HCT116 (cell line): Measurements from ENCODE around the gene ENKD1. TPM values are rescaled to one million over a fixed set of nuclear protein-coding genes. Genes with fewer than 3 reads are reported as not detected.

Experiments
- ATAC-seq: fragments of 200-7000 bp; cut with Tn5 transposase; 2 replicates; pipeline ENCODE4 v1.9.1; 2020; ENCODE audit warnings: mild to moderate bottlenecking, moderate library complexity
- BruUV-seq: library from RNA; stranded (reverse); fragments of 400-500 nt; replicated peaks from 2 replicates; lab custom pipeline; 2021; lab: Mats Ljungman, UMichigan
- CTCF ChIA-PET: fragments of 300-600 bp; sonication (Branson Sonifier 250); formaldehyde crosslinking; loops from one replicate; lab custom pipeline; 2021; ENCODE audit warnings: antibody characterized with exemption; lab: Charles Lee
- POLR2A ChIA-PET: fragments of 300-600, 350-600 bp; sonication (Branson Sonifier 250); formaldehyde crosslinking; loops from one replicate; lab custom pipeline; 2021; ENCODE audit warnings: antibody characterized with exemption; lab: Charles Lee
- RAD21 ChIA-PET, 2 experiments: fragments of 300-600 bp; sonication (Branson Sonifier 250); formaldehyde crosslinking; loops; one replicate each; lab custom pipeline; 2023; ENCODE audit warnings: low total read pairs in 2 of 2; ENCODE audit not compliant: uncharacterized antibody in 2 of 2, unreplicated experiment in 2 of 2, low non-redundant PET in 1 of 2; lab: Charles Lee
- DNase-seq: peaks from one replicate; pipeline ENCODE4 v3.0.0-alpha.2; 2010; ENCODE audit warnings: low read depth, low spot score
- H2AFZ ChIP-seq: fragments of 200-600 bp; shearing (Covaris generic), sonication (generic); 2 replicates; pipeline ENCODE4 v1.6.1; 2017; ENCODE audit warnings: low read depth, mixed run types, mixed read lengths, antibody characterized with exemption, low read length; ENCODE audit not compliant: poor library complexity, severe bottlenecking
- H3K27ac ChIP-seq: 2 replicates; pipeline ENCODE4 v1.5.1; 2012; ENCODE audit warnings: low read depth, low read length
- H3K27me3 ChIP-seq: fragments of 200-600 bp; sonication (generic); 2 replicates; pipeline ENCODE4 v1.6.1; 2016; ENCODE audit warnings: mixed run types, low read length, mixed read lengths; ENCODE audit not compliant: insufficient read depth
- H3K36me3 ChIP-seq, 2 experiments: fragments of 200-500 bp in 1 of 2; fragments of 200-600 bp in 1 of 2; sonication (Bioruptor generic) in 1 of 2; sonication (generic) in 1 of 2; 2 replicates each; pipeline versions ENCODE4 v1.5.1 to v1.6.1; 2014 to 2016; ENCODE audit warnings: low read length in 2 of 2, inconsistent platforms in 1 of 2, mixed read lengths in 1 of 2, mixed run types in 1 of 2; ENCODE audit not compliant: insufficient read depth in 2 of 2, control insufficient read depth in 1 of 2
- H3K4me1 ChIP-seq, 2 experiments: fragments of 200-600 bp in 1 of 2; sonication (generic) in 1 of 2; 2 replicates each; pipeline versions ENCODE4 v1.5.1 to v1.6.1; 2012 to 2017; ENCODE audit warnings: low read length in 2 of 2, inconsistent platforms in 1 of 2, mild to moderate bottlenecking in 1 of 2, mixed read lengths in 1 of 2, mixed run types in 1 of 2, moderate library complexity in 1 of 2; ENCODE audit not compliant: insufficient read depth in 2 of 2, control insufficient read depth in 1 of 2
- H3K4me2 ChIP-seq: fragments of 200-600 bp; sonication (generic); 2 replicates; pipeline ENCODE4 v1.6.1; 2017; ENCODE audit warnings: mixed run types, low read length, mixed read lengths
- H3K4me3 ChIP-seq, 2 experiments: fragments of 200-600 bp in 1 of 2; sonication (generic) in 1 of 2; replicated peaks in 1 of 2; 2 replicates each; pipeline ENCODE4 v1.5.1; 2011 to 2016; ENCODE audit warnings: low read length in 2 of 2, control low read depth in 1 of 2, low read depth in 1 of 2, mild to moderate bottlenecking in 1 of 2, mixed read lengths in 1 of 2, mixed run types in 1 of 2
- H3K79me2 ChIP-seq: fragments of 200-600 bp; sonication (generic); 2 replicates; pipeline ENCODE4 v1.6.1; 2017; ENCODE audit warnings: mild to moderate bottlenecking, mixed run types, low read length, moderate library complexity, mixed read lengths; ENCODE audit not compliant: insufficient read depth
- H3K9ac ChIP-seq: fragments of 200-600 bp; sonication (generic); 2 replicates; pipeline ENCODE4 v1.6.1; 2016; ENCODE audit warnings: low read length, mixed read lengths
- H3K9me2 ChIP-seq: fragments of 200-600 bp; sonication (generic), shearing (Covaris generic); 2 replicates; pipeline ENCODE4 v1.6.1; 2017; ENCODE audit warnings: mixed run types, mild to moderate bottlenecking, moderate library complexity; ENCODE audit not compliant: insufficient read depth
- H3K9me3 ChIP-seq, 2 experiments: fragments of 200-500 bp in 1 of 2; fragments of 200-600 bp in 1 of 2; sonication (Bioruptor generic) in 1 of 2; sonication (generic) in 1 of 2; 2 replicates each; pipeline ENCODE4 v1.6.1; 2014 to 2017; ENCODE audit warnings: low read length in 2 of 2, mixed read lengths in 2 of 2, inconsistent platforms in 1 of 2, low read depth in 1 of 2, mild to moderate bottlenecking in 1 of 2, mixed run types in 1 of 2, moderate library complexity in 1 of 2; ENCODE audit not compliant: control insufficient read depth in 1 of 2, insufficient read depth in 1 of 2
- H4K20me1 ChIP-seq: fragments of 200-600 bp; sonication (generic), shearing (Covaris generic); 2 replicates; pipeline ENCODE4 v1.6.1; 2017; ENCODE audit warnings: mixed run types, mild to moderate bottlenecking, moderate library complexity; ENCODE audit not compliant: insufficient read depth
- CBX3 ChIP-seq: IDR thresholded peaks from 2 replicates; pipeline ENCODE4 v1.6.1; 2012; ENCODE audit warnings: low read depth
- CEBPB ChIP-seq: IDR thresholded peaks from 2 replicates; pipeline ENCODE4 v1.6.1; 2012; ENCODE audit warnings: low read depth
- EGR1 ChIP-seq: IDR thresholded peaks from 2 replicates; pipeline ENCODE4 v1.6.1; 2012; ENCODE audit warnings: low read depth
- EZH2phosphoT487 ChIP-seq: fragments of 200-600 bp; IDR thresholded peaks from 2 replicates; pipeline ENCODE4 v1.6.1; 2018; ENCODE audit warnings: antibody characterized with exemption, borderline replicate concordance
- FOSL1 ChIP-seq: IDR thresholded peaks from 2 replicates; pipeline ENCODE4 v1.6.1; 2012; ENCODE audit warnings: low read depth
- JUND ChIP-seq: IDR thresholded peaks from 2 replicates; pipeline ENCODE4 v1.6.1; 2012
- POLR2A ChIP-seq: IDR thresholded peaks from 2 replicates; pipeline ENCODE4 v1.7.0; 2011; ENCODE audit warnings: borderline replicate concordance; ENCODE audit not compliant: insufficient read depth, insufficient read length; ENCODE audit errors: extremely low read depth
- RAD21 ChIP-seq: IDR thresholded peaks from 2 replicates; pipeline ENCODE4 v1.6.1; 2012; ENCODE audit warnings: low read depth, mild to moderate bottlenecking
- SIN3A ChIP-seq: IDR thresholded peaks from 2 replicates; pipeline ENCODE4 v1.6.1; 2012; ENCODE audit warnings: low read depth
- SP1 ChIP-seq: IDR thresholded peaks from 2 replicates; pipeline ENCODE4 v1.6.1; 2012; ENCODE audit warnings: low read depth
- SRF ChIP-seq: IDR thresholded peaks from 2 replicates; pipeline ENCODE4 v1.6.1; 2012; ENCODE audit warnings: low read depth
- TCF7L2 ChIP-seq: IDR thresholded peaks from 2 replicates; pipeline ENCODE4 v1.7.0; 2011; ENCODE audit warnings: borderline replicate concordance, inconsistent platforms; ENCODE audit not compliant: insufficient read depth, insufficient read length; ENCODE audit errors: extremely low read depth
- YY1 ChIP-seq: IDR thresholded peaks from 2 replicates; pipeline ENCODE4 v1.6.1; 2011; ENCODE audit warnings: low read length, low read depth, moderate library complexity, mild to moderate bottlenecking; ENCODE audit not compliant: insufficient replicate concordance; ENCODE audit errors: extremely low read depth
- ZBTB33 ChIP-seq: IDR thresholded peaks from 2 replicates; pipeline ENCODE4 v1.6.1; 2011; ENCODE audit warnings: mild to moderate bottlenecking, low read length, moderate library complexity; ENCODE audit not compliant: insufficient replicate concordance; ENCODE audit errors: extremely low read depth
- ZFX ChIP-seq: fragments of 450-650 bp; IDR thresholded peaks from 2 replicates; pipeline ENCODE4 v1.6.1; 2017
- ZNF274 ChIP-seq: fragments of 200-500 bp; sonication (Bioruptor generic); IDR thresholded peaks from 2 replicates; pipeline ENCODE4 v1.6.1; 2014; ENCODE audit warnings: mild to moderate bottlenecking, low read depth, low read length, inconsistent platforms
- intact Hi-C: fragments of 100-400 bp; cut with micrococcal nuclease; formaldehyde crosslinking; loops from 2 replicates; pipeline ENCODE4 v1.10.0; 2022
- total RNA-seq: library from RNA; stranded (reverse); gene quantifications from one replicate; pipeline ENCODE4 v1.2.1, GENCODE V29; 2021; ENCODE audit not compliant: unreplicated experiment
- TF ChIP-seq, protein P1 (sequence below), 3 experiments: fragments of 200-600 bp in 1 of 3; sonication (generic) in 1 of 3; IDR thresholded peaks in 2 of 3; conservative IDR thresholded peaks in 1 of 3; 2 replicates each; pipeline ENCODE4 v1.5.1; 2012 to 2017; ENCODE audit warnings: low read depth in 2 of 3, low read length in 2 of 3, antibody characterized with exemption in 1 of 3, borderline replicate concordance in 1 of 3, control low read depth in 1 of 3, mild to moderate bottlenecking in 1 of 3, mixed read lengths in 1 of 3, mixed run types in 1 of 3, moderate library complexity in 1 of 3; ENCODE audit not compliant: insufficient read depth in 1 of 3

The ENKD1 gene
- total RNA-seq, 1 experiment from 2014 or later, result 16.8 TPM

DNA sequence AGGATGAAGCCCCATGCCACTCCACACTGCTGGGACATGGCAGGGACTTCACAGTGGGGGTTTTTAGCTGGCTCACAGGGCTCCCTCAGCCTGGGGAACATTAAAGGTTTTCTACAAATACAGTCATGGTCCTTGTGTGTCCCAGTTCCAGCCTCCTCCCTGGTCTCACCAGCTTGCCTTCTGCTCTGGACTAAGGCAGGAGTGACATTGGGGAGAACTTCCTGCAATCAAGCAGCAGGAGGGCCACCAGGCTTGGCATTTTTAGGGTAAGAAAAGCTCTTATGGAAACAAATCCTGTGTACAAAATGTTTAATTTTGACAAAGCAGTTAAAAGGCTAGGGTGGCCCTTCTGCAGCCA is 3.9 kb downstream of the ENKD1 start (continued):
- TF ChIP-seq, protein P1, sequence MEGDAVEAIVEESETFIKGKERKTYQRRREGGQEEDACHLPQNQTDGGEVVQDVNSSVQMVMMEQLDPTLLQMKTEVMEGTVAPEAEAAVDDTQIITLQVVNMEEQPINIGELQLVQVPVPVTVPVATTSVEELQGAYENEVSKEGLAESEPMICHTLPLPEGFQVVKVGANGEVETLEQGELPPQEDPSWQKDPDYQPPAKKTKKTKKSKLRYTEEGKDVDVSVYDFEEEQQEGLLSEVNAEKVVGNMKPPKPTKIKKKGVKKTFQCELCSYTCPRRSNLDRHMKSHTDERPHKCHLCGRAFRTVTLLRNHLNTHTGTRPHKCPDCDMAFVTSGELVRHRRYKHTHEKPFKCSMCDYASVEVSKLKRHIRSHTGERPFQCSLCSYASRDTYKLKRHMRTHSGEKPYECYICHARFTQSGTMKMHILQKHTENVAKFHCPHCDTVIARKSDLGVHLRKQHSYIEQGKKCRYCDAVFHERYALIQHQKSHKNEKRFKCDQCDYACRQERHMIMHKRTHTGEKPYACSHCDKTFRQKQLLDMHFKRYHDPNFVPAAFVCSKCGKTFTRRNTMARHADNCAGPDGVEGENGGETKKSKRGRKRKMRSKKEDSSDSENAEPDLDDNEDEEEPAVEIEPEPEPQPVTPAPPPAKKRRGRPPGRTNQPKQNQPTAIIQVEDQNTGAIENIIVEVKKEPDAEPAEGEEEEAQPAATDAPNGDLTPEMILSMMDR (IDR thresholded peaks at IDR 0.05 in 2 of 3, conservative IDR thresholded peaks at IDR 0.05 in 1 of 3; ENCODE audit: borderline replicate concordance in 1 of 3, insufficient read depth in 1 of 3, low read depth in 2 of 3, low read length in 2 of 3), result no peak

GRCh38 chr16:67661886-67662652 is 4.5 kb downstream of the ENKD1 start:
- CTCF ChIA-PET, result interaction anchor here (1.1 to 2.0 kb wide), 2 partner anchors 99 to 141 kb away, joined by 3 to 13 read pairs; no protein-coding TSS in a partner anchor
- RAD21 ChIA-PET, result no interaction called here
- Histone ChIP-seq H3K9me2 (no peaks in the 10 kb centered on the region), H3K9ac (no peak overlapping the region)
- TF ChIP-seq JUND (no peak), POLR2A (no peak), SIN3A (no peak), EZH2phosphoT487 (no peak), CEBPB (no peak), CBX3 (no peak), FOSL1 (no peak), ZNF274 (no peak), ZFX (no peak), SP1 (no peak), ZBTB33 (no peak), SRF (no peak), EGR1 (no peak), TCF7L2 (no peak), RAD21 (no peak), YY1 (no peak)
- TF ChIP-seq, protein P1 (IDR thresholded peaks at IDR 0.05 in 2 of 3, conservative IDR thresholded peaks at IDR 0.05 in 1 of 3; ENCODE audit: borderline replicate concordance in 1 of 3, insufficient read depth in 1 of 3, low read depth in 2 of 3, low read length in 2 of 3), result no peak
- TF ChIP-seq, all 23 proteins: peak for 0
- TSS peak; percentile 33 for BruUV-seq
- DNase-seq, result no peak
- ATAC-seq, result no peak
- Histone ChIP-seq H4K20me1 (no peaks in the 10 kb centered on the region), H3K79me2 (peaks cover 24% of the 10 kb centered on the region; the same call in 1 of the 2 replicates), H3K4me1 (peaks cover 6 to 42% of the 10 kb centered on the region in 2 experiments; a peak in 3 of 4 replicates), H3K27me3 (no peaks in the 10 kb centered on the region), H3K4me2 (peak overlapping the region; percentile 94; the same call in 1 of the 2 replicates), H3K27ac (0 out of 2 replicates have a peak overlapping the region, but pooled peaks have one; percentile 10), H3K4me3 (no peak overlapping the region), H3K36me3 (peaks cover 0 to 6% of the 10 kb centered on the region in 2 experiments; a peak in 1 of 4 replicates), H3K9me3 (no peaks in the 10 kb centered on the region), H2AFZ (no peak overlapping the region)
- POLR2A ChIA-PET, result no interaction called here
- intact Hi-C loops, result loop anchor here (10.0 kb wide), 1 partner anchor 707 kb away; no protein-coding TSS in a partner anchor
